ENCODE data around the gene TNFRSF14.

The TNFRSF14 gene

GRCh38 chr1:2523891-2524609 lies 32.1 kb upstream of the TNFRSF14 start:
- H3K27ac ChIP-seq: peak overlapping the region; percentile 85

DNA sequence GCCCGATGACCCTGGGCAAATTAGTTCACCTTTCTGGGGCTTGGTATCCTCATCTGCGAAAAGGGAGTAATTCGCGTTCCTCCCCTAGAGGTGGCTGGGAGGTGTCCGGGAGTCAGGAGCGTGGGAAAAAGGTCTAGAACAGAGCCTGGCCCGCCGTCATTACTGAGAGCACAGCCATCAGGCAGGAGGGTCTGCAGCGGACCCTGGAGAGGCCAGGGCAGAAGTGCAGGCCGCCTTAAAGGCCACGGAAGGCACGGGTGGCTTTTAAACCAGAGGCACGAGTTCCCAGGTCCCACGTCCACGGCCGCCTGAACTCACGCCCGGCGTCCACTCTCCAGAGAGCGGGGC lies 30.6 kb upstream of the TNFRSF14 start:
- TF ChIP-seq, protein P1, sequence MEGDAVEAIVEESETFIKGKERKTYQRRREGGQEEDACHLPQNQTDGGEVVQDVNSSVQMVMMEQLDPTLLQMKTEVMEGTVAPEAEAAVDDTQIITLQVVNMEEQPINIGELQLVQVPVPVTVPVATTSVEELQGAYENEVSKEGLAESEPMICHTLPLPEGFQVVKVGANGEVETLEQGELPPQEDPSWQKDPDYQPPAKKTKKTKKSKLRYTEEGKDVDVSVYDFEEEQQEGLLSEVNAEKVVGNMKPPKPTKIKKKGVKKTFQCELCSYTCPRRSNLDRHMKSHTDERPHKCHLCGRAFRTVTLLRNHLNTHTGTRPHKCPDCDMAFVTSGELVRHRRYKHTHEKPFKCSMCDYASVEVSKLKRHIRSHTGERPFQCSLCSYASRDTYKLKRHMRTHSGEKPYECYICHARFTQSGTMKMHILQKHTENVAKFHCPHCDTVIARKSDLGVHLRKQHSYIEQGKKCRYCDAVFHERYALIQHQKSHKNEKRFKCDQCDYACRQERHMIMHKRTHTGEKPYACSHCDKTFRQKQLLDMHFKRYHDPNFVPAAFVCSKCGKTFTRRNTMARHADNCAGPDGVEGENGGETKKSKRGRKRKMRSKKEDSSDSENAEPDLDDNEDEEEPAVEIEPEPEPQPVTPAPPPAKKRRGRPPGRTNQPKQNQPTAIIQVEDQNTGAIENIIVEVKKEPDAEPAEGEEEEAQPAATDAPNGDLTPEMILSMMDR (conservative IDR thresholded peaks at IDR 0.05): no peak
- TF ChIP-seq ZFX (IDR thresholded peaks at IDR 0.05): no peak
- peak overlapping the region; percentile 85 for H3K27ac ChIP-seq

More at GRCh38 chr1:2523891-2524609, 32.1 kb upstream of the TNFRSF14 start:
- TF ChIP-seq, protein P1 (conservative IDR thresholded peaks at IDR 0.05): no peak
- no peak for TF ChIP-seq ZFX (IDR thresholded peaks at IDR 0.05)

DNA sequence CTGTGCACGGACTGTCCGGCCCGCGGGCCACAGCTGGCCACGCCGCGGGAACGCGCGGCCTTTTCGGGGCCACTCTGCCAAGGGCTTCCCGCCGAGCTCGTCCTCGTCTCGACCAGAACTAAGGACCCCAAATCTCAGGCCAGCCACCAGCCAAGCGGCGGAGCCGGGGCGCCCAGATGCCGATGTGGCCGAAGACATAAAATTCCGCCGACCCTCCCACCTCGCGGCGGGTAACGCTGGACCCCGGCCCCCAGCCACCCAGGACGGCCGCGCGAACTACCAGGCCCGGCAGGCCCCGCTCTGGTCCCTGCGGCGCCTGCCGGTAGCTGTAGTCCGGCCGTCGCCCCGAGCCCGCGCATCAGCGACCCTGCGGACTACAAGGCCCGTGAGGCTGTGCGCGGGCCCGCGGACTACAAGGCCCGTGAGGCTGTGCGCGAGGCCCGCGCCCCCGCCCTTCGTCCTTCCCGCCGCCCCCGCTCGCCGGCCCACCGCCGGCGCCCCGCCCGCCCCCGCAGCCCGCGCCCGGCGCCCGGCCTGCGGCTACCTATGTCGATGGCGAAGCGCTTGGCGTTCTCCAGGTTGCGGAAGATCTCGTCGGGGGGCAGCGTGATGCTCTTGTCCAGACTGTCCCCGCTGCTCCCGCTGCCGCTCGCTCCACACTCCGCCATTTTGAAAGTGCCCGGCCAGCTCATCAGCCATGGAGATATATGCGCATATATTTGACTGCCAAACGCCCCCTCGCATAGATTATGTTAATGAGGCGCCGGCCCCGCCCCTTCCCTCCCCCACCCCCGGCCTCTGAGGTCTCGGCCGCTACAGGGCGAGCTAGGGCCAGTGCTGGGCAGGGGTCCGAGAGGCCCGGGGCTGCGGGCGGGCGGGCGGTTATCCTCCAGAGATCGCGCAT lies 30.0 kb upstream of the TNFRSF14 start, which contains the start of gene PANK4:
Gene PANK4, minus strand, starts transcription at position 677 of the 904 bp plus-strand sequence. Its CDS starts 9 bp downstream, at position 668.
- peak; percentile 85 for TF ChIP-seq ZFX (IDR thresholded peaks at IDR 0.05)
- TF ChIP-seq, protein P1 (conservative IDR thresholded peaks at IDR 0.05): no peak
- peak within 1 kb of the TSS; percentile 85 for H3K27ac ChIP-seq

- no peak for TF ChIP-seq ZFX (IDR thresholded peaks at IDR 0.05)
- TF ChIP-seq, protein P1 (conservative IDR thresholded peaks at IDR 0.05): no peak
- H3K27ac ChIP-seq: peak overlapping the region; percentile 85
Observed at GRCh38 chr1:2526824-2527555, 29.2 kb upstream of the TNFRSF14 start.

DNA sequence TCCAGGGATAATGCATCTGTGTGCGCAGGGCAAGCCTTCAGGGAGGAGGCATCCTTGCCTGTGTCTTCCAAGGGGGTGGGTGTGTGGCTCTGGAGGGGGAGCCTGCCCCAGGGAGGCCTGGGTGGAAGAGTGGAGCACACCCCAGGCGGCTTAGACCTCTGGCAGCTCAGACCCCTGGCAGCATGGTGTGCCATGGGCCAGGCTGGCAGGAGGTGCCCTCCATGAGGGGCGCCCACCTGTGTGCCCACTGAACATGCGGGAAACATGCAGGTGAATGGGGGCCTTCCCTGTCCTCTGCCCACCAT lies 28.7 kb upstream of the TNFRSF14 start:
- H3K27ac ChIP-seq: peak overlapping the region; percentile 85
- TF ChIP-seq ZFX (IDR thresholded peaks at IDR 0.05): no peak; the same call in 1 of the 2 replicates
- TF ChIP-seq, protein P1 (conservative IDR thresholded peaks at IDR 0.05): no peak

- peak overlapping the region; percentile 85 for H3K27ac ChIP-seq
- TF ChIP-seq, protein P1 (conservative IDR thresholded peaks at IDR 0.05): no peak
- no peak for TF ChIP-seq ZFX (IDR thresholded peaks at IDR 0.05)
Observed at GRCh38 chr1:2528016-2528415, 28.2 kb upstream of the TNFRSF14 start.
